Immature natural killer cell (primary cell): Measurements from ENCODE around the gene HOMER2. TPM values are rescaled to one million over a fixed set of nuclear protein-coding genes. Genes with fewer than 3 reads are reported as not detected.
"Not testable (repeated sequence)": the region's sequence is repeated elsewhere in the genome, so short reads cannot be mapped to it uniquely, and the experiment has no call there.

Source experiments
- DNase-seq, 3 donors: peaks; one replicate each; pipeline ENCODE4 v3.0.0; 2022; ENCODE audit warnings: mixed read lengths in 1 of 3
- H3K27ac Mint-ChIP-seq, 6 donors: one replicate each; pipeline ENCODE4 v1.8.0; 2020; ENCODE audit warnings: mixed read lengths in 6 of 6, mild to moderate bottlenecking in 5 of 6, inconsistent platforms in 4 of 6, moderate library complexity in 3 of 6
- H3K27me3 Mint-ChIP-seq, 3 donors: one replicate each; pipeline ENCODE4 v1.8.0; 2020 to 2021; ENCODE audit warnings: low read depth in 3 of 3, mild to moderate bottlenecking in 3 of 3, mixed read lengths in 3 of 3, moderate library complexity in 3 of 3, inconsistent platforms in 1 of 3
- H3K36me3 Mint-ChIP-seq, 3 donors: one replicate each; pipeline ENCODE4 v1.8.0; 2020; ENCODE audit warnings: mixed read lengths in 3 of 3, inconsistent platforms in 2 of 3, mild to moderate bottlenecking in 2 of 3
- H3K4me1 Mint-ChIP-seq, 2 donors: one replicate each; pipeline ENCODE4 v1.8.0; 2020; ENCODE audit warnings: inconsistent platforms in 2 of 2, mild to moderate bottlenecking in 2 of 2, mixed read lengths in 2 of 2, moderate library complexity in 1 of 2
- H3K4me3 Mint-ChIP-seq, 5 donors: one replicate each; pipeline ENCODE4 v1.8.0; 2020; ENCODE audit warnings: mild to moderate bottlenecking in 5 of 5, mixed read lengths in 5 of 5, inconsistent platforms in 3 of 5, moderate library complexity in 3 of 5
- H3K9me3 Mint-ChIP-seq, 6 donors: one replicate each; pipeline ENCODE4 v1.8.0; 2020; ENCODE audit warnings: mild to moderate bottlenecking in 6 of 6, mixed read lengths in 6 of 6, inconsistent platforms in 4 of 6, moderate library complexity in 3 of 6
- polyA plus RNA-seq, 3 donors: library from polyadenylated mRNA; unstranded; fragments of 300-500 nt; fragmentation: Illumina TruSeq; gene quantifications; one replicate each; pipeline ENCODE4 v1.2.3, GENCODE V29; 2021

Gene HOMER2
- polyA plus RNA-seq, 3 donors from 2014 or later: 3.4 to 3.5 TPM; not detected in 1

DNA sequence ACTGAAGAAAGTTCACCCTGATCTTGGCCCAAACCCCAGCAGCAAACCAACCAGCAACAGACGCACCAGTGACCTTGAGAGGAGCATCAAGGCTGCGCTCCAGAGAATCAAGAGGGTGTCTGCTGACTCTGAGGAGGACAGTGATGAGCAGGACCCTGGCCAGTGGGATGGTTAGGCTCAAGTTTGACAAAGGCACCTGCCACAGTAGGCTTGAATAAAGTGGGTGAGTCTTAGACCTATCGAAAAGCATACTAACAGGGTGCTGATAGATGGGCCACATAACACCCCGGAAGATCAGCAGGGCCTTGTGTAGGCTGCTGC is 119.2 kb downstream of the HOMER2 start:
- H3K9me3 Mint-ChIP-seq: no peaks in the 10 kb centered on the region
- peaks cover 39 to 79% (median 43%) of the 10 kb centered on the region in 3 donors for H3K36me3 Mint-ChIP-seq
- peaks cover 0 to 6% (median 4%) of the 10 kb centered on the region in 3 donors for H3K27me3 Mint-ChIP-seq
- H3K27ac Mint-ChIP-seq: peak overlapping the region in 2 of 6 donors; percentile 66 to 69
- no peak overlapping the region for H3K4me3 Mint-ChIP-seq
- DNase-seq: no peak
- H3K4me1 Mint-ChIP-seq: peaks cover 19 to 50% of the 10 kb centered on the region in 2 donors

DNA sequence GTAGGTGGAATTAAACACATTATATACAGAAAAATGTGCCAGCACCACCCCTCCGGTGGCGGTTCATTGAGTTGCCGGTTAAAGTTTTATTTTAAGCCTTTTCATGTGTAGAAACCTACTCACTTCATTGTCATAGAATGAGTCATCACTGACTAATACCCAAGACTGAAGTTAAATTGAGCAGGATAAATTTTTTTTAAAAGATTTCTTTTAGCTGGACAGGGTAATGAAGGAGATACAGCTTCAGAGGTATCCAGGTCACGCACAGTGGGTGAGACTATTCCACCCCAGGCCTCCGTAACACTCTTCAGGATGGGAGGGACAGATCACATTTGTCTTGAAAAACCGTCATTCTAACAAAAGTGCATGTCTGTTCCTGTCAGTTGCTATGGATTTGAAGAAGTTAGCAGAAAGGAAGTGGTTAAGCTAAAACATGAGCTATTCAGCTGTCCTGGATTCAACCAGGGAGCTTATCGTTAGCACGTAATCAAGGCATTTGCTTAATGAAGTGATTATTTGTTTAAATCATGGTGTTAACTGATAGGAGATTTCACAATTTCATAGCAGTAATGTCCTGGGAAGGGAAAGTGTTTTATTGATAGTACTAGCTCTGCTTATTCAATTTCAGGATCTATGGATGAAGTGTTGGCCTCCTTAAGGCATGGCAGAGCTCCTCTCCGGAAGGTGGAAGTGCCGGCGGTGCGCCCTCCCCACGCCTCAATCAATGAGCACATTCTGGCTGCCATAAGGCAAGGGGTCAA is 119.7 kb downstream of the HOMER2 start:
- peaks cover 41 to 79% (median 41%) of the 10 kb centered on the region in 3 donors for H3K36me3 Mint-ChIP-seq
- H3K27ac Mint-ChIP-seq: peak overlapping the region in 3 of 6 donors; percentile 30 to 69 (median 66)
- DNase-seq: no peak
- no peak overlapping the region for H3K4me3 Mint-ChIP-seq
- H3K4me1 Mint-ChIP-seq: peaks cover 19 to 44% of the 10 kb centered on the region in 2 donors
- H3K27me3 Mint-ChIP-seq: peaks cover 0 to 6% (median 4%) of the 10 kb centered on the region in 3 donors
- no peaks in the 10 kb centered on the region for H3K9me3 Mint-ChIP-seq

DNA sequence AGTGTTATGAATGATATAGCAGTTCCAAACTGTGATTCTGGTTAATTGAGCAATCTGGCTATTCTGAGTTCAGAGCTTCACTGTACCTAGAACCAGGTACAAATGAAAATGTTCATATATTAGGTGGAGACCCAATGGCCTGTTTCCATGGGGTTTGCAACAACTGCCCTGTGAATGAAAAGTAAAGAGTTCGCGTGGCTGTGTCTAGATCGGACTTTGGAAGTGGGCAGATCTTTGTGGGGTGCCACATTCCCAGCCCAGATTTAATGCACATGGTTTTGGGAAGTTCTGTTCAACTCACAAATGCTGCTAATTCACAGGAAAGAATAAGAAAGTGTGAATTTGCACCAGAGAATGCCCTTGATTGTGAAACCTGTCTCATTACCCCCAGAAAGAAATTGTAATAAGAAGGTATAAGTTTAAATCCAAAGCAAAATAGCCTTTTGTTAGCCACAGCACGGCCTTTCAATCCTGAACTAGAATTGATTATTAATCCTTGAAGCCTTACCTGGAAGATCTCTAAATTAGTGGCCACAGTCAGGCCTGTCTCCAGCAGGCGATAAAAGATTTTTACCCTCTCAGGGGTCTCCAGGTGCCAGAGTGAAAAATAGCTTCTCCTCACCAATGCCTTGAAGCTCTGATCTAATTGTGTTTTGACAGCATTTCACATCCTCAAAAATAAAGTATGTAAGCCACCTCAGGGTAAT is 120.5 kb downstream of the HOMER2 start:
- Mint-ChIP-seq H3K27me3 (peaks cover 0 to 6% (median 4%) of the 10 kb centered on the region in 3 donors), H3K27ac (peak overlapping the region in 5 of 6 donors; percentile 22 to 66 (median 37)), H3K36me3 (peaks cover 38 to 79% (median 39%) of the 10 kb centered on the region in 3 donors), H3K4me3 (no peak overlapping the region), H3K4me1 (peaks cover 19 to 43% of the 10 kb centered on the region in 2 donors), H3K9me3 (no peaks in the 10 kb centered on the region)
- no peak for DNase-seq

DNA sequence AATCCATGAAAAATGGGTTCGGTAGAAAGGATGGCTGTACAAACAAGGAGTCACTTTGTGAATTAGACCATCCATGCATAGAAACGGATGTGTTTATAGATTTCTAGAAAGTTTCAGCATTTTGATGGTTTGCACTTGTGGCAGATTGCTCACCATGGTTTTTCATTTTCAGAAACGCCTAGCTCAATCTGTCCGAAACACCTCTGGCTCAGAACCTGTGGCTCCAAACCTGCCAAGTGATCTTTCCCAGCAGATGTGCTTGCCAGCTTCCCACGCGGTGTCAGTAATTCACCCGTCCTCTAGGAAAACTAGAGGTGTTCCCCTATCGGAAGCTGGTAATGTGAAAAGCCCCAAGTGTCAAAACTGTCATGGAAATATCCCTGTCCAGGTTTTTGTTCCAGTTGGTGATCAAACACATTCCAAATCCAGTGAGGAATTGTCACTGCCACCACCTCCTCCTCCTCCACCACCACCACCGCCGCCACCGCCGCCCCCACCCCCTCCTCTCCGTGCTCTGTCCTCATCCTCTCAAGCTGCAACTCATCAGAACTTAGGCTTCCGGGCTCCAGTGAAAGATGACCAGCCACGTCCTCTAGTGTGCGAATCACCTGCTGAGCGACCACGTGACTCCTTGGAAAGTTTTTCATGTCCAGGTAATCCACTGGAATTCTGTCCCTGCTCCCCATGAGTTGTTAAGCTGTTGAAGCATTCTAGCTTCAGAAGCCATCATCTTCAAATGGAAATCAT is 121.9 kb downstream of the HOMER2 start:
- Mint-ChIP-seq H3K36me3 (peaks cover 31 to 81% (median 36%) of the 10 kb centered on the region in 3 donors), H3K4me3 (no peak overlapping the region), H3K4me1 (peaks cover 19 to 35% of the 10 kb centered on the region in 2 donors), H3K27ac (no peak overlapping the region), H3K27me3 (peaks cover 0 to 6% (median 3%) of the 10 kb centered on the region in 3 donors), H3K9me3 (no peaks in the 10 kb centered on the region)
- no peak for DNase-seq

DNA sequence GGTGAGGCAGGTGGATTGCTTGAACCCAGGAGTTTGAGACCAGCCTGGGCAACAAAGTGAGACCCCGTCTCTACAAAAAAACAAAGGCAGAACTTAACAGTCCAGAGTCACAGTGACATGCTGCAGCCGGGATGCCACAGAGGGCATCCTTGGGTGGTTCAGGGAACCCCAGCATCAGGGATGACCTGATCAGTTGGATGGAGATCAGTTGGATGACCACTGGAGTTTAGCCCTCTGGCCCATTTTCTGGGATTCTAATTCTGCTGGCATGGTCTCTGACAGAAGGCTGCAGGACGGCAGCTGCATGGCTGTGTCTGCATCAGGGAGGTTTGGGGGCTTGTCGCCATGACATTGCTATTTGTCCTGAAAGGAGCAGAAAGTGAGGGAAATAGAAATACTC is 123.3 kb downstream of the HOMER2 start:
- no peaks in the 10 kb centered on the region for H3K9me3 Mint-ChIP-seq
- H3K27me3 Mint-ChIP-seq: peaks cover 0 to 9% (median 3%) of the 10 kb centered on the region in 3 donors
- no peak for DNase-seq
- peaks cover 29 to 75% (median 35%) of the 10 kb centered on the region in 3 donors for H3K36me3 Mint-ChIP-seq
- H3K4me3 Mint-ChIP-seq: no peak overlapping the region
- H3K4me1 Mint-ChIP-seq: peaks cover 19 to 35% of the 10 kb centered on the region in 2 donors
- H3K27ac Mint-ChIP-seq: peak overlapping the region in 5 of 6 donors; percentile 7 to 79 (median 19)

DNA sequence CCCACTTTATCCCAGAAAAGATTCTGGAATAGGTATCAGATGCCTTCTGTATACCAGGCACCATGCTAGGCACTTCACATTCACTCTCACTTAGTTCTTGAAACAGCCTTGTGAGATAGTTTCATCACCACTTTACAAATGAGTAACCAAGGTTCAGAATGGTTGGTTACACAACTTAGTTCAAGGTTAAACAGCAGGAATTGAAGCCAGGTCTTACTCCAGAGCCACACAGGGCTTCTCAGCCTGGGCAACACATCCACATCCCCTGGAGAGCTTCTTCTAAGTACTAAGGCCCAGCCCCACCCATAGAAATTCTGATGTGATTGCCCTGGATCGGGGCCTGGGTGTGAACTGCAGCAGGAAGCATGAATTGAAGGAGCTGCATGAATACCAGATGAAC is 124.4 kb downstream of the HOMER2 start:
- H3K9me3 Mint-ChIP-seq: no peaks in the 10 kb centered on the region
- no peak overlapping the region for H3K4me3 Mint-ChIP-seq
- H3K27me3 Mint-ChIP-seq: peaks cover 0 to 9% (median 3%) of the 10 kb centered on the region in 3 donors
- peak overlapping the region in 3 of 6 donors; percentile 26 to 49 (median 42) for H3K27ac Mint-ChIP-seq
- H3K36me3 Mint-ChIP-seq: peaks cover 22 to 69% (median 30%) of the 10 kb centered on the region in 3 donors
- no peak for DNase-seq
- H3K4me1 Mint-ChIP-seq: peaks cover 15 to 32% of the 10 kb centered on the region in 2 donors

DNA sequence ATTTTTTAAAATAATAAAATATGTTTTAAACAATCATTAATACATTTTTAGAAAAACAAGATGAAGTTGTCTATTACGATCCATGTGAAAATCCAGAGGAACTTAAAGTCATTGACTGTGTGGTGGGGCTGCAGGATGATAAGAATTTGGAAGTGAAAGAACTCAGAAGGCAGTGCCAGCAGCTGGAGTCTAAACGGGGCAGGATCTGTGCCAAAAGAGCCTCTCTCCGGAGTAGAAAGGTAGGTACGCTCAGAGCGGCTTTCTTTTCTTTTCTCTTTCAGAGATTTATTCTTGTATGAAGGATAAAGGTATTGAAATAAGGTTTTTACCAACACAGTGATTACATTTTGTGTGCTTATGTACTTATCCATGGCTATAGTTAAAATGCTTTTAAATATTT is 129.5 kb downstream of the HOMER2 start:
- DNase-seq: no peak
- no peak overlapping the region for H3K4me3 Mint-ChIP-seq
- H3K9me3 Mint-ChIP-seq: no peaks in the 10 kb centered on the region
- H3K27me3 Mint-ChIP-seq: peaks cover 0 to 6% (median 0%) of the 10 kb centered on the region in 3 donors
- peaks cover 26 to 56% (median 32%) of the 10 kb centered on the region in 3 donors for H3K36me3 Mint-ChIP-seq
- H3K4me1 Mint-ChIP-seq: peaks cover 0 to 18% of the 10 kb centered on the region in 2 donors
- H3K27ac Mint-ChIP-seq: peak overlapping the region in 1 of 6 donors; percentile 55

DNA sequence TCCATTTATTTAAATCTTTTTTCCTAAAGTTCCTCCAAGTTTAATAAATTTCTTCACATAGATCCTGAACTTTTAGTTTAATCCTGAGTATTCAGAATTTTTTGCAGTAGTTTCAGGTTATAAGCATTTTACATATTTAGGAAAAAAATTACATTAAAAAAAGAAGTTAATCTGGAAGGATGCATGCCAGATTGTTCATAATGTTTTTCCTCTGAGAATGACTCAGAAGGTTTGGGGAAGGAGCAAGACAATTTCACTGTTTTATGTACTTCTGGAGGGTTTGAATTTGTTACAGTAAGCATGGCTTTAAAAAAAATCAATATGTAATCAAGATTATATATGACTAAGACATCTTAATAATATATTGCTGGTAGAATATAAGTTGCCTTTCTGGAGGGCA is 130.7 kb downstream of the HOMER2 start:
- H3K36me3 Mint-ChIP-seq: peaks cover 29 to 50% (median 31%) of the 10 kb centered on the region in 3 donors
- H3K4me3 Mint-ChIP-seq, H3K27me3 Mint-ChIP-seq, H3K9me3 Mint-ChIP-seq, H3K27ac Mint-ChIP-seq, DNase-seq: not testable (repeated sequence)
- peaks cover 4 to 24% of the 10 kb centered on the region in 2 donors for H3K4me1 Mint-ChIP-seq

DNA sequence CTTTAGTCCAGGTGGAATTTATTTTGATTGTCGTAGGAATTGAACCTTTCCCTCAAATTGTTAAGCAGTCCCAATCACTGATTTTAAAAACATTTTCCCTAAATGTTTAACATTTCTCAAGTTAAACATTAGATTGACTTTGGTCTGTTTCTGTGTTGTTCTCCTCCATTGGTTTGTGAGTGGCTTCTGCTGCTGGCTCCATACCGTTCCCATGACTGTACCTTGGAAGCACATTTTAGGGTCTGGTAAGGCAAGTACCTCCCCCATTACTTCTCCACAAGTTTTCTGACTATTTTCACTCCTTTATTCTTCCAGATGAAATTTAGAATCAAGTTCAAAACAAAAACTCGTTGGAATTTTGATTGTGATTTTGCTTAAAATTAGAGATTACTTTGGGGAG is 131.1 kb downstream of the HOMER2 start:
- H3K27ac Mint-ChIP-seq: peak overlapping the region in 2 of 6 donors; percentile 28 to 83
- peaks cover 33 to 50% (median 34%) of the 10 kb centered on the region in 3 donors for H3K36me3 Mint-ChIP-seq
- H3K4me1 Mint-ChIP-seq: peaks cover 9 to 28% of the 10 kb centered on the region in 2 donors
- H3K9me3 Mint-ChIP-seq, H3K27me3 Mint-ChIP-seq, DNase-seq, H3K4me3 Mint-ChIP-seq: not testable (repeated sequence)

DNA sequence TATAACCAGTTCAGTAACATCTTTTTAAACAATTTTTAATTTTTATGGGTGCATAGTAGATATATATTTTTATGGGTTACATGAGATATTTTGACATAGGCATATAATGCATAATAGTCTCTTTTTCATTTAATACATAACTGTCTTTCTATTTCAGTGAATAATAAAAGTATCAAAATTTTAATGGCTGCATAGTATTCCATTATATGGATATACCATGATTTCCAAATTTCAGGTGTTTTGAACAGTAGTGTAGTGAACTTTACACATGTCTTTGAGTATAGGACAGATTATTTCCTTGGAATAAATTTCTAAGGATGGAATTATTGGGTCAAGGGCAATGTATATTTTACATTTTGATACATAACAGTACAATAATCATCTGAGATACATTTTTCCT is 132.4 kb downstream of the HOMER2 start:
- Mint-ChIP-seq H3K4me1 (peaks cover 18 to 41% of the 10 kb centered on the region in 2 donors), H3K9me3 (no peaks in the 10 kb centered on the region), H3K27me3 (peaks cover 0 to 2% (median 0%) of the 10 kb centered on the region in 3 donors), H3K36me3 (peaks cover 30 to 52% (median 31%) of the 10 kb centered on the region in 3 donors), H3K27ac (peak overlapping the region in 1 of 6 donors; percentile 61), H3K4me3 (no peak overlapping the region)
- no peak for DNase-seq

DNA sequence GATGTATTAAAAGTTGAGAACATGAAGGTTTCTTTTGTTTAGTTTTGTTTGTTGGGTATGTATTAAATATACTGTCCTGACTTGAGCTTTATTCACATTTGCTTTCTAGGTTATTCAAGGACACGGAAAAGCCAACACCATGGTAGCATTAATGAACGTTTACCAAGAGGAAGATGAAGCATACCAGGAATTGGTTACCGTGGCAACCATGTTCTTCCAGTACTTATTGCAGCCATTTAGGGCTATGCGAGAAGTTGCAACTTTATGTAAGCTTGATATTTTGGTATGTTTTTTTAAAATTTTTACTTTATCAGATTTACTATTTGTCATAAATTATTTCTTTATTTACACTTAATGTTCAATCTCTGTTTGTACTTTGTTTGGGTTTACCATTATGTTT is 139.5 kb downstream of the HOMER2 start:
- Mint-ChIP-seq H3K4me3 (peak overlapping the region; percentile 80 to 96 (median 90)), H3K9me3 (no peaks in the 10 kb centered on the region), H3K27ac (peak overlapping the region; percentile 87 to 99 (median 95)), H3K36me3 (peaks cover 12 to 33% (median 15%) of the 10 kb centered on the region in 3 donors), H3K4me1 (peaks cover 64 to 76% of the 10 kb centered on the region in 2 donors), H3K27me3 (peaks cover 8 to 14% (median 11%) of the 10 kb centered on the region in 3 donors)
- DNase-seq: no peak

DNA sequence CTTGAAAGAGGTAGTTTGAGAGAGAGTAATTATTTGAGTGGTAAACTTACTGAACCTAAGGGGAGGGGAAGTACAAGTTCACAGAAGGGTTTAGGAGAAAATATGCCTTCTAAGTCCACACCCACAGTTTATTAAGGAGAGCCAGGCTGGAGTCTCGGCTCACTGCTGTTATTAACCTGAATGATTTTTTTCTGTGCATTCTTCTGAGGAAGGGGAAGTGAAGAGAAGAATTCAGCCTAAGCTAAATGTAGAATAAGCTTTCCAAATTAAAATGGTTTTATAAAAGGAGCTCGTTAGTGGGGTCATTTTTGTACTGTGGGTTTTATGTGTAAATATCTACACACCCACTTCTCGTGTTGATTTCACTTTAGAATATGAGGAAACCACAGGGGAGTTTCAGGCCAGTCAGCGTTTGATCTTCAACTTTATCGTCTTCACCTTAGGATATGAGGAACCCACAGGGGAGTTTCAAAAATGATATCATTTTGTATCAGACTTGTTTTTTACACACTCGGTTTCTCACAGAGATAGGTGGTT is 141.6 kb downstream of the HOMER2 start:
- no peaks in the 10 kb centered on the region for H3K9me3 Mint-ChIP-seq
- peaks cover 5 to 22% (median 7%) of the 10 kb centered on the region in 3 donors for H3K36me3 Mint-ChIP-seq
- peak; percentile 74 to 78 (median 76) for DNase-seq
- H3K27me3 Mint-ChIP-seq: peaks cover 8 to 14% (median 9%) of the 10 kb centered on the region in 3 donors
- peaks cover 59 to 66% of the 10 kb centered on the region in 2 donors for H3K4me1 Mint-ChIP-seq
- peak overlapping the region; percentile 89 to 96 (median 90) for H3K4me3 Mint-ChIP-seq
- H3K27ac Mint-ChIP-seq: peak overlapping the region; percentile 94 to 99 (median 96)
